Stimulated activated CD8-positive, alpha-beta memory T cell treated with anti-CD3 and anti-CD28 coated beads, Interleukin-12 subunit alpha, Interleukin-12 subunit beta, amount 100 ng/mL, for 4 hours (primary cell): ENCODE results near the gene KLRD1.
"Not testable (repeated sequence)": the region's sequence is repeated elsewhere in the genome, so short reads cannot be mapped to it uniquely, and the experiment has no call there.

Source experiments
- DNase-seq: peaks from one replicate; pipeline ENCODE4 v3.0.0-alpha.2; 2020; ENCODE audit warnings: low read depth

Gene KLRD1

DNA sequence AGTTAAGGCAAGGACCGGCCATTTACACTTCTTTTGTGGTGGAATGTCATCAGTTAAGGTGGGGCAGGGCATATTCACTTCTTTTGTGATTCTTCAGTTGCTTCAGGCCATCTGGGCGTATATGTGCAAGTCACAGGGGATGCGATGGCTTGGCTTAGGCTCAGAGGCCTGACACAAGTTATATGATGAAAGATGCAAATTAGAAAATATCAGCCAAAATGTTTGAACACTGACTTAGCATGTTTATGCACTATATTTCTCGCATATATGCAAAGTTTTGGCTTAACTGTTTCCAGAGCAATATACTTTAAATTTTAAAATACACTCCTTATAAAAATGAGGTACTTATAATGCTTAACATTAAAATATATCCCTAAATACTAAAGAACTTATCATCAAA lies 30.8 kb downstream of the KLRD1 start:
- not testable (repeated sequence) for DNase-seq

DNA sequence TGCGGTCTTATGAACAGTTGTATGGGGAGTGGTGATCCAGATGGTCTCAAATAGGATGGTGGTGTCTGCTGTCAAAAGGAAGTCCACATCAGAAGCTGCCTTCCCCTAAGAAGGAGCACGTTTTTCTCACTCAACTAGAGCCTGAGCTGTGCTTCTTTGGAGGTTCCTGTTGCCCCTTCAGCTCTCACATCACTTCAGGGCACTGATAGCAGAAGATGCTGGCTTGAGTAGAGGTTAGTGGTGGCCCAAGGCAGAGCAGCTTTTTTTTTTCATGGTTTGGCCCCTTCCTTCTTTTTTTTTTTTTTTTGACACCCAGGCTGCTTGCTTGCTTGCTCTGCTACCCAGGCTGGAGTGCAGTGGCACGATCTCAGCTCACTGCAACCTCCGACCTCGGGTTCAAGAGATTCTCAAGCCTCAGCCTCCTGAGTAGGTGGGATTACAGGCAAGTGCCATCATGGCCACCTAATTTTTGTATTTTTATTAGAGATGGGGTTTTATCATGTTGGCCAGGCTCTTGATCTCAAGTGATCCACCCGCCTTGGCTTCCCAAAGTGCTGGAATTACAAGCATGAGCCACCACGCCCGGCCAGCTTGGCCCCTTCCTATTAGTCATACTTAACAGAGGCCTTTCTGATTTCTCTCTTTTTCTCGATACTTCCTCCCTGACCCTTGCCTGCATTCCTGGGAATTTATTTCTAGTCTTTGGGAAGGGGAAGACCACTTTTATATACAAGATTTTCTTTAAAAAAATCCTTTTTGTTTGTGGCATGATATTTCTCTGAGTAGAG lies 31.6 kb downstream of the KLRD1 start:
- DNase-seq: no peak

DNA sequence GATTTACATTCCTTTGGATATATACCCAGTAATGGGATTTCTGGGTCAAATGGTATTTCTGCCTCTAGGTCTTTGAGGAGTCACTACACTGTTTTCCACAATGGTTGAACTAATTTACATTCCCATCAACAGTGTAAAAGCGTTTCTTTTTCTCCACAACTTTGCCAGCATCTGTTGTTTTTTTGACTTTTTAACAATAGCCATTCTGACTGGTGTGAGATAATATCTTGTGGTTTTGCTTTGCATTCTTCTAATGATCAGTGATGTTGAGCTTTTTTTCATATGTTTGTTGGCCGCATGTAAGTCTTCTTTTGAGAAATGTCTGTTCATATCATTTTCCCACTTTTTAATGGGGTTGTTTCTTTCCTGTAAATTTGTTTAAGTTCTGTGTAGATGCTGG lies 33.3 kb downstream of the KLRD1 start:
- DNase-seq: not testable (repeated sequence)

DNA sequence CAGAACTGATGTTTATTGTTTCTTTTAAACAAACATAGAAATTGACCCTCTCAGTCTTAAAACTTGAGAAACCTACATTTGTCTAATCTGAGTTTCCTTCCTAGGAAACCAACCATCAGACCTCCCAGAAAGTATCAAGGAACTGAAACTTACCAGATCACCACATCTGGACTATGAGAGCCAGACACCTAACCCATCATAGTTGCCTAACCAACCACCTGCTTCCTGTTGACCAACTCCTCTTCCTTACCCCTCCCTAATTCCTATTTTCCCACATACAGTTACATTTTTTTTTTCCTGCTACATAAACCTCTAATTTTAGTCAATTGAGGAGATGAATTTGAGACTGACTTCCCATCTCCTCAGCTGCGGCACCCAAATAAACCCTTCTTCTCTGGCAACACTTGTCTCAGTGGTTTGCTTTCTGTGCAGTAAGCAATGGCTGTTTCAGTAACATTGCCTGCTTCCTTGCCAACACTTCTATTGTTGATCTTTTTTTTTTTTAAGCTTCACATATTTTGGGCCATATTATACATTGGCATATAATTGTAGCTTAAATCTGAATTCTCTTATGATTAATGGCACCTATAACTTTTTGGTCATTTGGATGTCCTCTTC lies 34.3 kb downstream of the KLRD1 start:
- DNase-seq: no peak

DNA sequence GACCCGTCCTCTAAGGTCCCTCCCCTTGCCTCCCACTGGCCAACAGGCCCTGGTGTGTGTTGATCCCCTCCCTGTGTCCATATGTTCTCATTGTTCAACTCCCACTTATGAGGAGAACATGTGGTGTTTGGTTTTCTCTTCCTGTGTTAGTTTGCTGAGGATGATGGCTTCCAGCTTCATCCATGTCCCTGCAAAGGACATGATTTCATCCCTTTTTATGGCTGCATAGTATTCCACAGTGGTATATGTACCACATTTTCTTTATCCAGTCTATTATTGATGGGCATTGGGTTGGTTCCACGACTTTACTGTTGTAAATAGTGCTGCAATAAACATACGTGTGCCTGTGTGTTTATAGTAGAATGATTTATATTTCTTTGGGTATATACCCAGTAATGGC lies 43.8 kb downstream of the KLRD1 start:
- not testable (repeated sequence) for DNase-seq

DNA sequence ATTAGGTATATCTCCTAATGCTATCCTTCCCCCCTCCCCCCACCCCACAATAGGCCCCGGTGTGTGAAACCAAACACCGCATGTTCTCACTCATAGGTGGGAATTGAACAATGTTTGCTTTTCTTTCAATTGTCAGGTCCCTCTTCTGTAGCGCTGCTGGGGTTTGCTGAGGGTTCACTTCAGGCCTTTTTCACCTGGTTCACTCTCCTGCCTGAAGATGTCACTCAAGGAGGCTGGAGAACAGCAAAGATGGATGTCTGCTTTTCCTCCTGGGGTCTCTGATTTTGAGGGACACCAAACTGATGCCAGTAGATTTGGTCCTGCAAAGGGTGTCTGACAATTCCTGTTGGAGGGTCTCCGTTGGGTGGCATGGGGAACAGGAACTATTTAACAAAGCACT lies 46.4 kb downstream of the KLRD1 start:
- no peak for DNase-seq

DNA sequence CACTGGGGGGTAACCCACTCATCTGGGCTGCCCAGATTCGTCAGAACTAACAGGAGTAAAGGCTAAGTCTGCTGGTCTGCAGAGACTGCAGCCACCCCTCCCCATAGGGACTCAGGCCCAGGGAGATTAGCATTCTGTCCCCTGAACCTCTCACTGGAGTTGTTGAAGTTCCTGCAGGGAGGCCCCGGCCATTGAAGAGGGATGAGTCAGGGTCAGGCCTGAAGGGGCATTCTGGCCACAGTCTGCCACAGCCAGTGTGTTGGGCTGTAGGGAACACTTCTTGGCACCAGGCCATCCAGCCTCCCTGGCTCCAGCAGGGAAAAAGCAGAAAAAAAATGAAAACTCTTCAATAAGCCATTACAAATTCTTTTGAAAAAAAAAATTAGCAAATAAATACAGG lies 46.8 kb downstream of the KLRD1 start:
- DNase-seq: no peak

DNA sequence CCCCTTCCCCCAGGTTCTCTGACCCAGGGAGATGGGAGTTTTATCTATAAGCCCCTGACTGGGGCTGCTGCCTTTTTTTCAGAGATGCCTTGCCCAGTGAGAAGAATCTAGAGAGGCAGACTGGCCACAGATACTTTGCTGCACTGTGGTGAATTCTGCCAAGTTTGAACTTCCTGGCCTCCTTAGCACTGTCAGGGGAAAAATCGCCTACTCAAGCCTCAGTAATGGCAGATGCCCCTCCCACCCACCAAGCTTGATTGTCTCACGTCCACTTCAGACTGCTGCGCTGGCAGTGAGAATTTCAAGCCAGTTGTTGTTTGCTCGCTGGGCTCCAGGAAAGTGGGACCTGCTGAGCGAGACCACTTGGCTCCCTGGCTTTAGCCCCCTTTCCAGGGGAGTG lies 50.5 kb downstream of the KLRD1 start:
- DNase-seq: no peak

DNA sequence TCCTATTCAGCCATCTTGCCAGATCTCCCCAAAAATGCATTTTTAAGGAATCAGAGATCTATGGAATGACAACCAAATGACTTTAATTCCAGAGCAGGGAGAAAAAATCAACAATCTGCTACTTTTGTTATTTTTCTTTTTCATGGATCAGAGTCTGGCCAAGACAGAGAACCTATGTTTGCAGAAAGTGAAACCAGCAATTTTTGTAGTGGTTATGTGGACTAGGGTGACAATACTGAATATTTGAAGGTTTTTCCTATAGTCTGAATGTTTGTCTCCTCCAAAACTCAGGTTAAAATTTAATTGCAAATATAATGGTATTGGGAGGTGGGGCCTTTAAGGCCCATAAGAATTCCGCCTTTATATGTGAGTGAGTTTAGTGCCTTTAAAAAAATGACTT lies 51.3 kb downstream of the KLRD1 start:
- DNase-seq: no peak

DNA sequence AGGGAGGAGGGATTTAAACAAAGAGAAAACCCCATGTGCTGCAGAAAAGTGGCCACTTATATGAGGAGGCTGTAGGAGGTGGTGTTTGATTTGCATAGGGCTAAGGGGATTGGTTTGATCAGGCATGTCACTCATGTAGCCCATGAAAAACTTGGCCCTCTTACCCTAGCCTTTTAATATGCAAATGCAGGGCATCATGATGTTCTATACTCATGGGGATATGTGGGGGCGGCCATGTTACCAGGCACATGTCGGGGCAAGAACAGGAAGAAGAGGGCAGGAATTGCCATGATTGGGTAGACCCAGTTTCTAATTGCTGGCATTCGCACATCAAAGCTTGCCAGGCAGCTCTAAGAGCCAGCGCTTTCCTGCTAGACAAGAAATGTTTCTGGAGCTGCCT lies 53.4 kb downstream of the KLRD1 start:
- DNase-seq: no peak

DNA sequence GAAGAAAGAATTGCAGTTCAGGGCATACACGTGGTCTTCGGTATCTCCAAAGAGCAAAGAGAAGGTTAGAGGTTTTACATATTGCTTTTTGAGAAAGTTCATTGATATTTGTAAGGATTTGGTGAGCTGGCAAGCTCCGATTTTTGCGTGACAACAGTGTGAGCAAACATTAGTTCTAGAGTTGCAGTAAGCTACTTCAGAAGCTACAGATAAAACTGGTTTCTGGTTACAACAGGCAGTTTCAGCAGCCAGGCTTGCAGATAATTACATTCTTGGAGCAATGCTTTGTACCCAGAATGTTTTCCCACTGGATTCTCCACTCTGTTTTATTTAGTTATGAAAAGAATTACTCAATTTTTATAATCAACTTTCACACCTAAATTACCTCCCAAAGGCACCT lies 54.0 kb downstream of the KLRD1 start:
- DNase-seq: no peak

DNA sequence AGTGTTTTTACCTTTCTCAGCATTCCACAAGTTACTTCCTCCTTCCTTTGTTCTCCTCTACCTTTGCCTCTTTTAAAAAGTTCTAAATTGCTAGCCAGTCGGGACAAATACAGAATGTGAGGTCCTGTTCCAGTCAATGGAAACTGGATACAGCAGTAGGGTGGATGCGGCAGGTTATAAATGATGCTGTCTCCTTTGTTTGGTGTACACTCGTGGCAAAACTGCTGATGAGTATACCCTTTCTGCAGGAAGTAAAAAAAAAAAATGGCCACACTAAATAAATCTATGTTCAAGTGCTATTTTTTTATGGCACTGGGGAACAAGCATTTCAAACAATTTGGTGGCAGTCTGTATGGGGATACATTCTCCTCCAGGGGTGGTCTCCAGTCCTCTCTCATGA lies 54.7 kb downstream of the KLRD1 start:
- DNase-seq: no peak

DNA sequence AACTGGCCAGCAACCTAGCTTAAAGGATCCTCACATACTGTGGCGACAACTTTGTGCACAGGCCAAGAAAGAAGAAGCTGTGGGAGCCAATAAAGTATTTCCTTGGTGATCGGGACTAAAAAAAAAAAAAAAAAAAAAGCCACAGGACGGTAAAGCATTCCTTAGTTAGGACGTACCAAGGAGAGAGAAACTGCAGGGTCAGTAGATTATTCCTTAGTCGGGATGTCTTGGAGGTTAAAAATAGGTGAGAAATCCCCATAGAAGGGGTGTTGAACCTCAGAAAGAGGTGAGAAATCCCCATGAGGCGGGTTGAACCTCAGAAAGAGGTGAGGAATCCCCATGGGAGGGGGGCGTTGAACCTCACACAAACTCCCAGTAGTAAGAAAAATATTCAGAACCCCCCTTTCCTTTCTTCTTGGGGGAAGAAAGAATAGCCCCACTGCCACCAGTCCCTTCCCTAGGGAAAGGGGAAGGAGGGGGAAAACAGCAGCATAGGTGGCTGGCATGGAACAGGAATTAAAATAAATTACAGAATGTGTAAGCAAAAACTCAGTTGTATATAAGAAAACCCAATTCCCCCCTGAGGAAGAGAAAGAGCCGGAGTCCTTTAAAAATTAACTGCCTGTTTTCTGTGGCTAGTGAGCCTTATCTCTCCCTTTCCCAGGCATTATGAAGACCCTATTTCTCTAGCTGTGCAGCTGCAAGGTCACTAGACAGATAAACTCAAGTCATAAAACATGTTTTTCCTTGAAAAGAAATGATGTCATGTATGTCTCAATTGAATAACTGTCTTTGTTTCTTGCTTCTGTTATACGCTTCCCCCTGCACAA lies 55.4 kb downstream of the KLRD1 start:
- DNase-seq: no peak

DNA sequence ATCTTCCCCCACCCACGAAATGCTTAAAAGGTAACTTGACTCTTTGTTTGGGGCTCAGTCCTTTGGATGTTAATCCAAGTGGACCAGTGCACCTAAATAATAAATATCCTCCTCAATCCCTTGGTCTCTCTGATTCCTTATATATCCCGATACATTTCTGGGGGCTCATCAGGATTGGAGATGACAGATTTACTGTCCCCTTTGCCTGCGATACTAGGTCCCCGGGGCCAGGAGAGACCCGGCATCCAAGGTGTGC lies 55.9 kb downstream of the KLRD1 start:
- no peak for DNase-seq

DNA sequence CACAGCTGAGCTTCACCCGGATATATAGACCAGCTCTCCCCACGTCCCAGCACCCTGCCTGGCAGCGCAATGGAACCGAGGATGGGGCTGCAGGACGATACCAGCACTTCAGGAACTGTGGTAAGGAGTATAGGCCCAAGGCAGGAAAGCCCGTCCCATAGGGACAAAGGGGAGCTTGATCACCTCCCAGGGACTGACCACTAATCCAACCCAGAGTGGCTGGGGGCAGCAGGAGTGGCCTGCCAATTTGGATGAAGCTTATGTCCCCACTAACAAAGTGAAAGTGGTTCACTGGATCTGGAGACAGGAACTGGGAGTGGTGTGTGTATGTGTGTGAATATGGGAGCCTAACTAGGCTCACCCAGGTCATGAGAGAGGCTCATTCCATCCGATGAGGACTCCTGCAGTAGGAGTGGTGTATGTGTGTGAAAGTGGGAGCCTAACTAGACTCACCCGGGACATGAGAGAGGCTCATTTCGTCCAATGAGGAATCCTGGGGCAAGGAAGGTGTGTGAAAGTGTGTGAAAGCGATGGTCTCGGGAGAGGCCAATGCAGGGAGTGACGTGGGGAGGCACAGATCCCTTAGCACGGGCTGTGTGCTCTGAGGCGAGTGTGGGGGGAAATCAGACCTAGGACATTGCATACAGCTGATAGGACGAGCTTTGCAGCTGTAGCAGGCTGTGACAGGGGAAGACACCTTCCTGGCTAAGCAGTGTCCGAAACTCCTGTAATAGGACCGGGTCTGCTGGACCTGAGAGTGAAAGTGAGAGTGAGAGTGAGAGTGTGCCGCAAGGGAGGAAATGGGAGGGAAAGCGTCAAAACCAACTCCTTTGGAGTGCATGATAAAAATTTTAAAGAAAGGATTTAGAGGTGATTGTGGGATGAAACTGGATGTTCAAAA lies 56.5 kb downstream of the KLRD1 start:
- DNase-seq: no peak

DNA sequence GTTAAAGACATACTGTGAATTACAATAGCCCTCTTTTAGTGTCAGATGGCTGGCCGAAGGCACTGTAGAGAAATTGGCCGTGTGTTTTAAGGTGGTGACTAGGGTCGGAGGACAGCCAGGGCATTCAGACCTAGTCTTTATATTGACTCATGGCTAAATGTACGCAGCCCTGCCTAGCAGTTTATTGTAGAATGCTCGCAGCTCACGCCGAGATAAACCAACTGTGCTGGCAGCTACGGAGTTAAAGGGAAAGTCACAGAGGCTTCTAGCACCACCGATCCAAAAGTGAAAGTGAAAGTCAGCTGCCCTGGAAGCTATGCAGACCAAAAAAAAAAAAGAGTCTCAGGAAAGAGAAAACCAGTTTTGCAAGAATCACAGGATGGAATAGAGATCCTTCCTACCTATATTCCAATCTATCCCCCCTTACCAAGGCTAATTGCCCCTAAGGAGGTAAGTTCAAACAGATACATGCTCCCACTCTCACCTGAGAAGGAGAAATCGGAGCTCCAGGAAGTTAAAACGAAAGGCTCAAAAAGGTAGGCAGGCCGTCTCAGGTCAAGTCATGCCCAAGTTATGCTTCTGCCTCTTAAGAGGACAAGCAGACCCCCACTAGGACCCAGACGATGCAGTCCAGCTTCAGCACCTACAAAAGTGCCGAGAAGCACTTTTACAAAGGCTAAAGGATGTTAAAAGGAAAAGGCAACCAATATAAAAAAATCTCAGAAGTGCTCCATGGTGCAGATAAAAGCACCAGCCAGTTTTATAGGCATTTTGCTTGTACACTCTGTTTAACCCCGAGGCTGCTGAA lies 57.3 kb downstream of the KLRD1 start:
- no peak for DNase-seq

DNA sequence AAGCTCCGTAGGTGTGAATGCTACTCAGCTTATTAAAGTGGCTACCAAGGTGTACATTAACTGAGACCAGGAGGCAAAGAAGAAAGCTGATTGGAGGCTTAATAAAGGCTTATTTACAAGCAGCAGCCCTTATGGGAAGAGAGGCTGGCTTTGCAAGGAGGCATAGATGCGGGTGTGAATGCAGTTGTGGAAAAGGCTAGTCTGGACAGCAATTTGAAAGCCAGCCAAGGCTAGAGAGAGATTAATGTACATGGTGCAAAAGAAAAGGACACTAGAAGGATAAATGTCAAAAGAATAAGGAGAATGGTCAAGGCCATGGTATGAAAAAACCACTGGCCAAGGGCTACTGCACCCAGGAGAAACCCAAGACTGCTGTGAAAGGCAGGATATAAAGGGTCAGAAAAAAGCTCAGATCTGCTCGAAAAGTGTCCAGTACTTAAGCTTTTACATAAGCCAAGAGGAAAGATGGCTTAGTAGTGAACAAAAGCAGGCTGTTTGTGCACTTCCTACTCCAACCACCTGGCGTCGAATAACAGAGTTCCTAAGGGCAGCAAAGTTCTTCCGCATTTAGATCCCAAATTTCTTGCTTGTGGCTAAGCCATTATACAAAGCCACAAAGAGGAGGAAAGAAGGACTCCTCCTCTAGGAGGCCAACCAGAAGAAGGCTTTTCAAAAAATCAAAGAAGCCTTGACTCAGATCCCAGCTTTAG lies 58.2 kb downstream of the KLRD1 start:
- DNase-seq: no peak

DNA sequence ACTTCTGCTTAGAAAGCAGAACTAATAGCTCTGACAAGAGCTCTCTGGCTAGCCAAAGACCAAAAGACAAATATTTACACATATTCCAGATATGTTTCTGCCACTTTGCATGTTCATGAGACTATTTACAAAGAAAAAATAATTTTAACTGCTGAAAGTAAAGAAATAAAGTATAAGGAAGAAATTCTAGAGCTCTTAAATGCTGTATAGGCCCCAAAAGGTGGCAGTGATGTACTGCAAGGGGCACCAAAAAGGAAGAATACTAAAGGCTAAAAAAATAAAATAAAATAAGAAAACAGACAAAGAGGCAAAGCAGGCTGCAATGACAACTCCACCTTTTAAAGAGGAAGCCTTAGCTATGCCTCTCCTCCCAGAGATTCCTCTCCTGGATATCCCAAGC lies 59.2 kb downstream of the KLRD1 start:
- DNase-seq: no peak

DNA sequence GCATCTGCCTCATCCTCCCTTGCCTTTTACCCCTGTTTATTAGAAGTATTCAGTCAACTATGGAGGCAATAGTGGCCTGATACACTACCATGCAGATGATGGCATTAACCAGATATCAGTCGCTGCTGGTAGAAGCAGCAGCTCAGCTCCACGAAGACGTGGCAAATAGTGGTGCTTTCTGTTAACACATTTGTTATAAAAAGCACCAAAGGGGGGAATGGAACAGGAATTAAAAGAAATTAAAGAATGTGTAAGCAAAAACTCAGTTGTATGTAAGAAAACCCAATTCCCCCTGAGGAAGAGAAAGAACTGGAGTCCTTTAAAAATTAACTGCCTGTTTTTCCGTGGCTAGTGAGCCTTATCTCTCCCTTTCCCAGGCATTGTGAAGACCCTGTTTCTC lies 60.0 kb downstream of the KLRD1 start:
- DNase-seq: not testable (repeated sequence)

DNA sequence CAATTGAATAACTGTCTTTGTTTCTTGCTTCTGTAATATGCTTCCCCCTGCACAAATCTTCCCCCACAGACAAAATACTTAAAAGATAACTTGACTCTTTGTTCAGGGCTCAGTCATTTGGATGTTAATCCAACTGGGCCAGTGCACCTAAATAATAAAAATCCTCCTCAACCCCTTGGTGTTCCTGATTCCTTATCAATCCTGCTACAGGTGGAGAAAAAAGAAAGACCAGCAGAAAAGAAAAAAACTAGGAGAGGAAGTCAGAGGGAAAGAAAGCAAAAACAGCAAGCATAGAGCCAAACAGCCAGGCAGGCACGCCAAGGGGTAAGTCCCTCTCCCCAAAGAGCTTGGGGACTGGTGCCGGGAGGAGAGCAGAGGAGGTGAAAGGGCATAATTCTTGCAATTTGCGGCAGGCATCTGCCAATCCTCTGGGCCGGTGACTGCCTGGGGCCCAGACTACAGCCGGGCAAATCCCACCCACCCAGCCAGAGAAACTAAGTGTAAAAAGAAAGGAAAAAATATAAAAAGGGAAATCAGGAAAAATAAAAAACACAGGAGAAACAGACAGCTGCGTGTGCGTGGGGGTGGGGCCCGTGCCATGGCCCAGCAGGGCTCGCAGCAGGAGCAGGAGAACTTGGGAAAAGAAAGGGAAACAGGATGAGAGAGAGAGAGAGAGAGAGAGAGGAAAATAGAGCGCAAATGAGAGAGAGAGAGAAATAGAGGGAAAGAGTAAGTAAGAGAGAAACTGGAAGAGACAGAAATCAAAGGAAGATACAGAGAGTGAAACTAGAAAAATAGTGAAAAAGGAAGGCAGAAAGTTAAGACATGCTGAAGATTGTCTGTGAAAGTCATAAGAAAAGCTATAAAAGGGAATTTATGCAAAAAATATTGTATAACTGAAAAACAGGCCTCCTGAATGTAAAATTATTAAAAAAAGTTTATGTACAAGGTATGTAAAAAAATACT lies 60.8 kb downstream of the KLRD1 start:
- DNase-seq: no peak
